Activated T-cell treated with anti-CD3 and anti-CD28 coated beads, Interleukin-2, amount 50 U/mL, for 1 hour (primary cell): ENCODE measurements around the gene CFAP99.
A peak's percentile ranks its signal among the peaks of the same experiment; 100 is the strongest.

ENCODE experiments used
- DNase-seq: peaks from one replicate; pipeline ENCODE4 v3.0.0-alpha.2; 2020

The CFAP99 gene

GRCh38 chr4:2393353-2394270, 25.1 kb upstream of the CFAP99 start:
- DNase-seq: peak; percentile 32

GRCh38 chr4:2394528-2394927, 24.2 kb upstream of the CFAP99 start:
- no peak for DNase-seq

- no peak for DNase-seq
Measured at GRCh38 chr4:2395038-2395437, 23.7 kb upstream of the CFAP99 start.

GRCh38 chr4:2395584-2395983, 23.2 kb upstream of the CFAP99 start:
- DNase-seq: no peak

GRCh38 chr4:2396781-2397368, 21.9 kb upstream of the CFAP99 start:
- DNase-seq: no peak

GRCh38 chr4:2397596-2398379, 21.0 kb upstream of the CFAP99 start:
- DNase-seq: no peak

GRCh38 chr4:2399216-2399615, 19.5 kb upstream of the CFAP99 start:
- DNase-seq: no peak

- DNase-seq: no peak
Measured at GRCh38 chr4:2399631-2400190, 19.0 kb upstream of the CFAP99 start.

- no peak for DNase-seq
Measured at GRCh38 chr4:2400841-2401609, 17.7 kb upstream of the CFAP99 start.

- no peak for DNase-seq
Measured at GRCh38 chr4:2401610-2401983, 17.2 kb upstream of the CFAP99 start.

- peak; percentile 30 for DNase-seq
Measured at GRCh38 chr4:2402048-2402842, 16.5 kb upstream of the CFAP99 start.

GRCh38 chr4:2402941-2403340, 15.8 kb upstream of the CFAP99 start:
- DNase-seq: no peak

- no peak for DNase-seq
Measured at GRCh38 chr4:2406406-2406805, 12.3 kb upstream of the CFAP99 start.

GRCh38 chr4:2406920-2407319, 11.8 kb upstream of the CFAP99 start:
- no peak for DNase-seq

- no peak for DNase-seq
Measured at GRCh38 chr4:2407991-2408342, 10.8 kb upstream of the CFAP99 start.

- no peak for DNase-seq
Measured at GRCh38 chr4:2408401-2408958, 10.3 kb upstream of the CFAP99 start.

GRCh38 chr4:2408976-2409375, 9.8 kb upstream of the CFAP99 start:
- no peak for DNase-seq

GRCh38 chr4:2409381-2409783, 9.4 kb upstream of the CFAP99 start:
- no peak for DNase-seq

GRCh38 chr4:2411786-2412510, 6.8 kb upstream of the CFAP99 start:
- no peak for DNase-seq

- no peak for DNase-seq
Measured at GRCh38 chr4:2412534-2412884, 6.2 kb upstream of the CFAP99 start.
